Measurements from ENCODE around the gene TMEM217.
"Not testable (repeated sequence)": the region's sequence is repeated elsewhere in the genome, so short reads cannot be mapped to it uniquely, and the experiment has no call there.

Gene TMEM217

DNA sequence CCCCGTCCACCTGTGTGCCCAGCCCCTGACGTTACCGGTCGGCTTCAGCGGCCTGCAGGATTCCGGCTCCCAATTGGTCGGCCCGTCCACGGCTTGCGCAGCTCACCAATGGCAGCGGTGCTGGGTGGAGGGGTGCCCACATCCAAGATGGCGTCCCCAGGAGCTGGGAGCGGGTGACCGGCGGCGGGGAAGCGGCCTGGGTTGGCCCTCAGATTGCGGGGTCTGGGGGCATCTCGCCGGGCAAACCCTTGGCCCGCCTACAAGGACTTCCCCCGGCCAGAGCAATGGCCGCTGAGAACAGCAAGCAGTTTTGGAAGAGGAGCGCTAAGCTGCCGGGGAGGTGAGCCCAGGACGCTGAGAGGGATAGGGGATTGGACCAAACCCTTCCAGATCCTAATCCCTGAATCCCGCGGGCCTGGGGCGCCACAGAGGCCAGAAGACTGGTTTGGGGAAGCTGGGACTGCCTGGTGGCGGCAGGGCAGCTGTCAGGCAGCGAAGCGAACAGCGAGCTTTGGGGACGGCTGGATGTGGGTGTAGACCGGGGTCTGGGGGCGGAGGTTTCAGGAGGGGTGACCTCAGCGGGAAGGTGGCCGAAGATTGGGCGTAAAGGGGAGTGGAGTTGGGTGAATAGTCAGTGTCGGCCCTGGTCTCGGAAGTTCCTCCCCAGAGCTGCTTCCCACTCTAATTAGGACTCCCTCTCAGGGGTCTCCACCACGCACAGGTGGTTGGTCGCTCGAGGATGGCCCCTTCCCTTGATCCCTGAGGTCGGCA is at the start of gene TMEM217, which contains the start of gene TBC1D22B:
Gene TMEM217 (minus strand): TSS at position 511 of the 771 bp plus-strand sequence. CDS start 39,114 bp downstream, outside the sequence.
Gene TBC1D22B (plus strand): TSS at position 139 of the 771 bp plus-strand sequence. CDS start 146 bp downstream, at position 285.
- TF ChIP-seq, protein P1, sequence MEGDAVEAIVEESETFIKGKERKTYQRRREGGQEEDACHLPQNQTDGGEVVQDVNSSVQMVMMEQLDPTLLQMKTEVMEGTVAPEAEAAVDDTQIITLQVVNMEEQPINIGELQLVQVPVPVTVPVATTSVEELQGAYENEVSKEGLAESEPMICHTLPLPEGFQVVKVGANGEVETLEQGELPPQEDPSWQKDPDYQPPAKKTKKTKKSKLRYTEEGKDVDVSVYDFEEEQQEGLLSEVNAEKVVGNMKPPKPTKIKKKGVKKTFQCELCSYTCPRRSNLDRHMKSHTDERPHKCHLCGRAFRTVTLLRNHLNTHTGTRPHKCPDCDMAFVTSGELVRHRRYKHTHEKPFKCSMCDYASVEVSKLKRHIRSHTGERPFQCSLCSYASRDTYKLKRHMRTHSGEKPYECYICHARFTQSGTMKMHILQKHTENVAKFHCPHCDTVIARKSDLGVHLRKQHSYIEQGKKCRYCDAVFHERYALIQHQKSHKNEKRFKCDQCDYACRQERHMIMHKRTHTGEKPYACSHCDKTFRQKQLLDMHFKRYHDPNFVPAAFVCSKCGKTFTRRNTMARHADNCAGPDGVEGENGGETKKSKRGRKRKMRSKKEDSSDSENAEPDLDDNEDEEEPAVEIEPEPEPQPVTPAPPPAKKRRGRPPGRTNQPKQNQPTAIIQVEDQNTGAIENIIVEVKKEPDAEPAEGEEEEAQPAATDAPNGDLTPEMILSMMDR (IDR thresholded peaks at IDR 0.05; ENCODE audit: low read depth, low read length, missing control alignments), result no peak
- peak; percentile 85 for DNase-seq (ENCODE audit: low read depth)
- peak within 1 kb of the TSS; percentile 94 for H3K4me3 ChIP-seq (ENCODE audit: low read depth, low read length)

GRCh38 chr6:37307484-37307883 is 49.5 kb upstream of the TMEM217 start:
- not testable (repeated sequence) for DNase-seq (ENCODE audit: low read depth); H3K4me3 ChIP-seq (ENCODE audit: low read depth, low read length)

- TF ChIP-seq, protein P1 (IDR thresholded peaks at IDR 0.05; ENCODE audit: low read depth, low read length, missing control alignments), result no peak
- no peak overlapping the region for H3K4me3 ChIP-seq (ENCODE audit: low read depth, low read length)
- no peak for DNase-seq (ENCODE audit: low read depth)
These were observed 48.8 kb upstream of the TMEM217 start for GRCh38 chr6:37306624-37307222.

DNA sequence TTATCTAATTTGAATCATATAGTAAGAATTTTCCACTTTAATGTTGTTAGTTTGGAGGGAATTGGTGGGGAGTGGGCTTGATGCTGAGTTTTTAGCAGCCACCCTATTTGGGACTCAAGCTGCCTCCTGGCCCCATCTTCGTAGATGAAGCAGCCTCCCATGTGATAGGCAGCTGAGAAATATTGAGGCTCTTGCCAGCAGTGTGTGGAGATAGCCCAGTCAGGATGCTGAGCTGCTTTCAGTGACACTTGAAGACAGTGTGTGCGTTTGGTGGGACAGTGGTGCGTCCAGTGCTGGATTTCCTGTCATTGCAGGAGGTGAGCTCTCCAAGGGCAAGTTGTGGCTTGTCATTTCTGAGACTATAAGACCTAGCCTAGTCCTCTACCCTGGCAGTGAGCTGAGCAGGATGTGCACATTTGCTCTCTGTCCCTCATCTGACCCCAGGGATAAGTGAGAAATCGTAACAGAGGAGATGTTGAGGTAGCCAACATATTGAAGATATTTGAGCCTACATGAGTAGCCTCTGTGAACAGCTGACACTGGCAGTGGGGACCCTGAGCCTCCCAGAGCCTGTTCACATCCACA is 48.0 kb upstream of the TMEM217 start:
- TF ChIP-seq, protein P1 (IDR thresholded peaks at IDR 0.05; ENCODE audit: low read depth, low read length, missing control alignments), result no peak
- H3K4me3 ChIP-seq (ENCODE audit: low read depth, low read length), result no peak overlapping the region
- no peak for DNase-seq (ENCODE audit: low read depth)

GRCh38 chr6:37304766-37305165 is 46.8 kb upstream of the TMEM217 start:
- TF ChIP-seq, protein P1 (IDR thresholded peaks at IDR 0.05; ENCODE audit: low read depth, low read length, missing control alignments), result no peak
- no peak overlapping the region for H3K4me3 ChIP-seq (ENCODE audit: low read depth, low read length)
- DNase-seq (ENCODE audit: low read depth), result no peak

- TF ChIP-seq, protein P1 (IDR thresholded peaks at IDR 0.05; ENCODE audit: low read depth, low read length, missing control alignments), result peak; percentile 60
- DNase-seq (ENCODE audit: low read depth), result no peak
- H3K4me3 ChIP-seq (ENCODE audit: low read depth, low read length), result no peak overlapping the region
These were observed 46.1 kb upstream of the TMEM217 start for GRCh38 chr6:37303891-37304503.

GRCh38 chr6:37303091-37303660 is 45.2 kb upstream of the TMEM217 start:
- no peak overlapping the region for H3K4me3 ChIP-seq (ENCODE audit: low read depth, low read length)
- TF ChIP-seq, protein P1 (IDR thresholded peaks at IDR 0.05; ENCODE audit: low read depth, low read length, missing control alignments), result no peak
- DNase-seq (ENCODE audit: low read depth), result no peak
